Measurements from ENCODE around the gene ACOT11. TPM values are rescaled to one million over a fixed set of nuclear protein-coding genes. Genes with fewer than 3 reads are reported as not detected.

The ACOT11 gene
- total RNA-seq, 2 experiments from 2014 or later, result 0.53 to 0.55 TPM

DNA sequence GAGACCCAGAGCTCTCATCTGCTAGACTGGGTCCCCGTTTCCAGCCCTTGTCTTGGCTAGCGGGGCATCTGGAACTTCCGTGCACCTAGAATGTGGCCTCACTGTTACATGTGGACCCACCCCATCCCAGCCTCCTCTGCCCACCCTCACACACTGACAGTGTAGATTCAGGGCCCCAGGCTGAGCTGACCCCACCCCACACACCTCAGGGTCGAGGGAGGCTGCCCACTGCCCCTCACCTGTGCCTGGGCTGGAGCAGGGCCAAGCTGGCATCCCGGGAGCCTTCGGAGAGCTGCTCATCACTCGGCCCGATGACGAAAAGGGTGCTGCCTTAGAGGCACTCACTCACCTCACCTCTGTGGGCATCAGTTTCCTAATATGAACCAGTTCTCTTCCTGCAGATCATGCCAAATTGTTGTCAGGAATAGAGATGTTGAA lies 11.1 kb downstream of the ACOT11 start:
- H3K4me3 Mint-ChIP-seq, result no peak overlapping the region
- no peaks in the 10 kb centered on the region for H3K4me1 Mint-ChIP-seq
- H3K9me3 Mint-ChIP-seq, result no peaks in the 10 kb centered on the region
- no peak overlapping the region for H3K27ac Mint-ChIP-seq
- no peaks in the 10 kb centered on the region for H3K36me3 Mint-ChIP-seq (ENCODE audit: low read depth)
- ChIA-PET CTCF (no interaction called here), POLR2A (no interaction called here)
- peak; percentile 15 for DNase-seq
- H3K27me3 Mint-ChIP-seq, result peaks cover 2% of the 10 kb centered on the region

DNA sequence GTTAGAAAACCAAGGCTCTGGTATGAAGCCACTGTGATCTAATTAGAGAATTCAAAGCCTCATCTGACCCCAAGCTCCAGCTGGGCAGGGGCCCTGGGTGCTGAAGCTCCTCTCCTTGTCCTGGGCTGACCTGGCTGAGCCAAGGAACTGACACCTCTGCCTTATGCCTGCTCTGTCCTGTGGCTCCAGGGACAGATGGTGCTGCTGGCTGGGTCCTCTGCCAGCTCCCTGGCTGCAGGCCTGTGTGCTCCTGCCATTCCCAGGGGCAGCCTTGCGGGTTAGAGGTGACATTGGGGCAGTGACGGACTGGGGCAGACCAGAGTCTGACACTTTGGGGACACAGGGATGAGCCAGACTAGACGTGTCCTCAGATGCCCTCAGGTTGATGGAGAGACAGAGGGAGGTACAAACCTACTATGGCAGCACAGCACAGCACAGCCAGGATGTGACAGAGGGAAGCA lies 11.8 kb downstream of the ACOT11 start:
- H3K27me3 Mint-ChIP-seq, result peaks cover 2% of the 10 kb centered on the region
- no peak overlapping the region for H3K4me3 Mint-ChIP-seq
- no peak for DNase-seq
- H3K36me3 Mint-ChIP-seq (ENCODE audit: low read depth), result no peaks in the 10 kb centered on the region
- peaks cover 2% of the 10 kb centered on the region for H3K4me1 Mint-ChIP-seq
- CTCF ChIA-PET, result no interaction called here
- H3K27ac Mint-ChIP-seq, result no peak overlapping the region
- POLR2A ChIA-PET, result no interaction called here
- no peaks in the 10 kb centered on the region for H3K9me3 Mint-ChIP-seq

GRCh38 chr1:54564312-54565112 lies 16.5 kb downstream of the ACOT11 start:
- H3K4me3 Mint-ChIP-seq, result no peak overlapping the region
- peaks cover 1% of the 10 kb centered on the region for H3K27me3 Mint-ChIP-seq
- no peak overlapping the region for H3K27ac Mint-ChIP-seq
- H3K36me3 Mint-ChIP-seq (ENCODE audit: low read depth), result no peaks in the 10 kb centered on the region
- no peak for DNase-seq
- CTCF ChIA-PET, result no interaction called here
- H3K9me3 Mint-ChIP-seq, result no peaks in the 10 kb centered on the region
- POLR2A ChIA-PET, result no interaction called here
- peaks cover 2% of the 10 kb centered on the region for H3K4me1 Mint-ChIP-seq

DNA sequence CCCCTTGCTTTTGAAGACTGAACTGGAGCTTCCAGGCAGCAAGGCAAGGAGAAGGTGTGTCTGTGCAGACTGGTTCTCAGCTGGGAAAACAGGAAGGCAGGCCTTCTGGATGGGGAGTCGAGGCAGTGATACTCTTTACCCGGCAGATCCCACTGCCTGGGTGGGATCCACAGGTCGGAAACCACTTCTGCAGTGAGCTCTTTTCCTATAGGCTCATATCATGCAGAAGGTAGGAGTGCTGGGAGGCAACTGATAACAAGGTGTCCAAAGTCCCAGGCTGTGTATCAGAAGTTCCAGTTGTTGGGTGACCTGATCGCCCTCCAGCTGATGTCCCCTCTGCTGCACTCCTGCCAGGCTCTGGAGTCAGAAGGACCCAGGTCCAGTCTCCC lies 17.1 kb downstream of the ACOT11 start:
- Mint-ChIP-seq H3K9me3 (no peaks in the 10 kb centered on the region), H3K36me3 (ENCODE audit: low read depth) (no peaks in the 10 kb centered on the region), H3K4me1 (peaks cover 2% of the 10 kb centered on the region), H3K4me3 (no peak overlapping the region), H3K27me3 (peaks cover 1% of the 10 kb centered on the region), H3K27ac (no peak overlapping the region)
- DNase-seq, result no peak
- ChIA-PET POLR2A (no interaction called here), CTCF (interaction anchor here (0.6 to 1.0 kb wide), 2 partner anchors 66 to 646 kb away, joined by 3 read pairs; no protein-coding TSS in a partner anchor)

- ChIA-PET POLR2A (no interaction called here), CTCF (interaction anchor here (0.6 to 0.7 kb wide), 2 partner anchors 21 to 513 kb away, joined by 3 to 6 read pairs; no protein-coding TSS in a partner anchor)
- Mint-ChIP-seq H3K9me3 (no peaks in the 10 kb centered on the region), H3K4me3 (no peak overlapping the region), H3K27ac (no peak overlapping the region), H3K4me1 (peaks cover 6% of the 10 kb centered on the region), H3K36me3 (ENCODE audit: low read depth) (no peaks in the 10 kb centered on the region), H3K27me3 (peaks cover 1% of the 10 kb centered on the region)
- no peak for DNase-seq
Observed at GRCh38 chr1:54566438-54567141, 18.6 kb downstream of the ACOT11 start.

DNA sequence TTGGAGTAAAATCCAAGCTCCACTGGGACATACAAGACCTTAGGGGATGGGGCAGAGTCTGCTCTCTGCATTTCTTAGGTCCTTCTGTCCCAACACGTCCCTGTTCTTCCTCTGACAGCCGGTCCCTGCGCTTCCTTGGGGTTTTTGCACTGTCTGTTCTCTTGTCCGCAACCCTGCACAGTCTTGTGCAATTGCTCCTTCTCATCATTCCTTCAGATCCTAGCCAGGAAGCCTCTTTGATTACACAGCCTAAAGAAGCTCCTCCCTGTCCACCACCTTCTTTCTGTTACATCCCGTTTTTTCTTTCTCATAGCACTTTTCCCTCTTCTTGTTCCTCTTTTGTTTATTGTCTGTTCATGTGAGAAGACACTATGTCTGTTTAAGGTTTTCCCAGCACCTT lies 19.9 kb downstream of the ACOT11 start:
- DNase-seq, result no peak
- POLR2A ChIA-PET, result no interaction called here
- Mint-ChIP-seq H3K4me1 (peaks cover 10% of the 10 kb centered on the region), H3K27me3 (peaks cover 1% of the 10 kb centered on the region), H3K27ac (no peak overlapping the region), H3K4me3 (no peak overlapping the region), H3K9me3 (no peaks in the 10 kb centered on the region), H3K36me3 (ENCODE audit: low read depth) (no peaks in the 10 kb centered on the region)
- CTCF ChIA-PET, result interaction anchor here (0.7 kb wide), 1 partner anchor 1123 kb away, joined by 6 read pairs; no protein-coding TSS in a partner anchor

- Mint-ChIP-seq H3K9me3 (no peaks in the 10 kb centered on the region), H3K36me3 (ENCODE audit: low read depth) (no peaks in the 10 kb centered on the region), H3K27ac (no peak overlapping the region), H3K4me1 (peaks cover 9% of the 10 kb centered on the region), H3K4me3 (no peak overlapping the region), H3K27me3 (peaks cover 1% of the 10 kb centered on the region)
- ChIA-PET CTCF (no interaction called here), POLR2A (no interaction called here)
- no peak for DNase-seq
Observed at GRCh38 chr1:54569339-54569738, 21.3 kb downstream of the ACOT11 start.

GRCh38 chr1:54570161-54570560 lies 22.1 kb downstream of the ACOT11 start:
- H3K4me3 Mint-ChIP-seq, result no peak overlapping the region
- no peaks in the 10 kb centered on the region for H3K9me3 Mint-ChIP-seq
- H3K36me3 Mint-ChIP-seq (ENCODE audit: low read depth), result no peaks in the 10 kb centered on the region
- peaks cover 8% of the 10 kb centered on the region for H3K4me1 Mint-ChIP-seq
- POLR2A ChIA-PET, result no interaction called here
- DNase-seq, result no peak
- H3K27ac Mint-ChIP-seq, result no peak overlapping the region
- peaks cover 1% of the 10 kb centered on the region for H3K27me3 Mint-ChIP-seq
- CTCF ChIA-PET, result no interaction called here

GRCh38 chr1:54571326-54571725 lies 23.3 kb downstream of the ACOT11 start:
- no peaks in the 10 kb centered on the region for H3K36me3 Mint-ChIP-seq (ENCODE audit: low read depth)
- ChIA-PET POLR2A (no interaction called here), CTCF (no interaction called here)
- peaks cover 1% of the 10 kb centered on the region for H3K27me3 Mint-ChIP-seq
- no peak for DNase-seq
- H3K27ac Mint-ChIP-seq, result no peak overlapping the region
- peaks cover 8% of the 10 kb centered on the region for H3K4me1 Mint-ChIP-seq
- no peaks in the 10 kb centered on the region for H3K9me3 Mint-ChIP-seq
- H3K4me3 Mint-ChIP-seq, result no peak overlapping the region

GRCh38 chr1:54571803-54572541 lies 23.9 kb downstream of the ACOT11 start:
- H3K27me3 Mint-ChIP-seq, result no peaks in the 10 kb centered on the region
- ChIA-PET CTCF (interaction anchor here (0.6 kb wide), 1 partner anchor 165 kb away, joined by 4 read pairs; no protein-coding TSS in a partner anchor), POLR2A (no interaction called here)
- no peak for DNase-seq
- H3K27ac Mint-ChIP-seq, result no peak overlapping the region
- H3K9me3 Mint-ChIP-seq, result no peaks in the 10 kb centered on the region
- peaks cover 8% of the 10 kb centered on the region for H3K4me1 Mint-ChIP-seq
- no peaks in the 10 kb centered on the region for H3K36me3 Mint-ChIP-seq (ENCODE audit: low read depth)
- H3K4me3 Mint-ChIP-seq, result no peak overlapping the region

GRCh38 chr1:54572542-54572850 lies 24.5 kb downstream of the ACOT11 start:
- ChIA-PET CTCF (interaction anchor here (0.6 kb wide), 1 partner anchor 165 kb away, joined by 4 read pairs; no protein-coding TSS in a partner anchor), POLR2A (interaction anchor here (0.9 kb wide), 1 partner anchor 11 kb away, joined by 4 read pairs; no protein-coding TSS in a partner anchor)
- no peak for DNase-seq
- Mint-ChIP-seq H3K4me3 (no peak overlapping the region), H3K9me3 (no peaks in the 10 kb centered on the region), H3K36me3 (ENCODE audit: low read depth) (no peaks in the 10 kb centered on the region), H3K27ac (no peak overlapping the region), H3K27me3 (no peaks in the 10 kb centered on the region), H3K4me1 (peaks cover 8% of the 10 kb centered on the region)

- no peaks in the 10 kb centered on the region for H3K36me3 Mint-ChIP-seq (ENCODE audit: low read depth)
- H3K4me3 Mint-ChIP-seq, result no peak overlapping the region
- peaks cover 8% of the 10 kb centered on the region for H3K4me1 Mint-ChIP-seq
- POLR2A ChIA-PET, result no interaction called here
- no peaks in the 10 kb centered on the region for H3K9me3 Mint-ChIP-seq
- no peak for DNase-seq
- no peak overlapping the region for H3K27ac Mint-ChIP-seq
- CTCF ChIA-PET, result interaction anchor here (0.7 kb wide), 1 partner anchor 542 kb away, joined by 4 read pairs; no protein-coding TSS in a partner anchor
- H3K27me3 Mint-ChIP-seq, result no peaks in the 10 kb centered on the region
Observed at GRCh38 chr1:54574158-54574778, 26.2 kb downstream of the ACOT11 start.

GRCh38 chr1:54575161-54575560 lies 27.1 kb downstream of the ACOT11 start:
- ChIA-PET POLR2A (interaction anchor here (0.7 kb wide), 1 partner anchor 219 kb away, joined by 3 read pairs; no protein-coding TSS in a partner anchor), CTCF (no interaction called here)
- no peak for DNase-seq
- Mint-ChIP-seq H3K4me1 (peaks cover 8% of the 10 kb centered on the region), H3K9me3 (no peaks in the 10 kb centered on the region), H3K27ac (no peak overlapping the region), H3K27me3 (no peaks in the 10 kb centered on the region), H3K4me3 (no peak overlapping the region), H3K36me3 (ENCODE audit: low read depth) (no peaks in the 10 kb centered on the region)

All from activated CD4-positive, alpha-beta memory T cell treated with anti-CD3 and anti-CD28 coated beads, Interleukin-2, amount 10 ng/mL, durations not matched to agents 7 days and 5 days (primary cell).